AG04449 (cell line): ENCODE results near the gene STK32A.

Source experiments
- CTCF ChIA-PET: fragments of 350-600 bp; formaldehyde crosslinking; extraction: SDS; loops from one replicate; lab custom pipeline; 2021; ENCODE audit warnings: antibody characterized with exemption; lab: Yijun Ruan, JAX
- POLR2A ChIA-PET: fragments of 400-600, 350-600 bp; formaldehyde crosslinking; extraction: SDS; loops from one replicate; lab custom pipeline; 2020; ENCODE audit warnings: antibody characterized with exemption, inconsistent platforms; lab: Yijun Ruan, JAX
- DNase-seq: peaks from one replicate; pipeline ENCODE4 v3.0.0-alpha.2; 2010; ENCODE audit warnings: low read depth, low spot score
- H3K4me3 ChIP-seq: 2 replicates; pipeline ENCODE4 v1.5.1; 2011; ENCODE audit warnings: low read depth, mild to moderate bottlenecking, control low read depth, low read length
- CTCF ChIP-seq: IDR thresholded peaks from one replicate; pipeline ENCODE4 v1.5.1; 2011; ENCODE audit warnings: mild to moderate bottlenecking, moderate library complexity, low read length, control low read depth, inconsistent platforms; ENCODE audit not compliant: insufficient read depth; ENCODE audit errors: missing control alignments

STK32A gene

GRCh38 chr5:147398860-147399259 lies 164.0 kb downstream of the STK32A start:
- no peak overlapping the region for H3K4me3 ChIP-seq
- TF ChIP-seq CTCF = no peak
- no peak for DNase-seq
- POLR2A ChIA-PET = no interaction called here
- CTCF ChIA-PET = interaction anchor here (1.7 to 12.0 kb wide), 2 partner anchors 161 to 180 kb away, joined by 4 to 91 read pairs; no protein-coding TSS in a partner anchor

- no peak overlapping the region for H3K4me3 ChIP-seq
- no peak for TF ChIP-seq CTCF
- POLR2A ChIA-PET = no interaction called here
- DNase-seq = no peak
- CTCF ChIA-PET = interaction anchor here (1.1 to 5.7 kb wide), 5 partner anchors 8 to 176 kb away, joined by 3 to 45 read pairs (median 9); no protein-coding TSS in a partner anchor
These were observed 165.4 kb downstream of the STK32A start for GRCh38 chr5:147400126-147400809.

GRCh38 chr5:147400881-147401280 lies 166.1 kb downstream of the STK32A start:
- no peak for TF ChIP-seq CTCF
- ChIA-PET CTCF (interaction anchor here (0.8 to 5.7 kb wide), 6 partner anchors 9 to 175 kb away, joined by 3 to 45 read pairs (median 6); no protein-coding TSS in a partner anchor), POLR2A (no interaction called here)
- H3K4me3 ChIP-seq = no peak overlapping the region
- DNase-seq = no peak

- no peak overlapping the region for H3K4me3 ChIP-seq
- CTCF ChIA-PET = interaction anchor here (0.6 to 5.7 kb wide), 13 partner anchors 9 to 218 kb away, joined by 3 to 45 read pairs (median 5); no protein-coding TSS in a partner anchor
- peak; percentile 97 for DNase-seq
- no peak for TF ChIP-seq CTCF
- POLR2A ChIA-PET = interaction anchor here (0.9 to 1.5 kb wide), 5 partner anchors 26 to 150 kb away, joined by 3 to 10 read pairs (median 4); no protein-coding TSS in a partner anchor
These were observed 169.1 kb downstream of the STK32A start for GRCh38 chr5:147403651-147404640.

- TF ChIP-seq CTCF = no peak
- ChIA-PET CTCF (interaction anchor here (0.7 to 5.7 kb wide), 8 partner anchors 13 to 218 kb away, joined by 3 to 45 read pairs (median 6); no protein-coding TSS in a partner anchor), POLR2A (interaction anchor here (0.9 to 1.5 kb wide), 5 partner anchors 26 to 149 kb away, joined by 3 to 10 read pairs (median 4); no protein-coding TSS in a partner anchor)
- no peak for DNase-seq
- H3K4me3 ChIP-seq = no peak overlapping the region
These were observed 169.9 kb downstream of the STK32A start for GRCh38 chr5:147404706-147405105.
